Muscle of arm (tissue), 12 donors: ENCODE data around the gene DTX4. TPM values are rescaled to one million over a fixed set of nuclear protein-coding genes. Genes with fewer than 3 reads are reported as not detected.

Experiments
- polyA plus RNA-seq, 12 donors: library from polyadenylated mRNA; unstranded; fragments of 120-200 nt; gene quantifications; one replicate each; pipeline ENCODE4 v1.2.1, GENCODE V29; 2013; ENCODE audit not compliant: insufficient read length in 12 of 12

The DTX4 gene
- polyA plus RNA-seq, 12 donors: 15.7 to 82.8 (median 22.6) TPM; not detected in 1

Other genes with a start within 250 kb of the DTX4 start
- 1 to 10 TPM in 4 of 12 donors, under 1 TPM in 6, not detected in 2; 0.35 to 1.7 (median 0.74) TPM for gene GLYATL1, start 232.6 kb upstream of the DTX4 start, polyA plus RNA-seq
- not detected for gene GLYATL1B, start 85.8 kb upstream of the DTX4 start, polyA plus RNA-seq
- 10 to 100 TPM in 6 of 12 donors, 1 to 10 TPM in 5, not detected in 1; 5.5 to 16.8 (median 10.8) TPM for gene FAM111B, start 64.9 kb upstream of the DTX4 start, polyA plus RNA-seq
- 10 to 100 TPM in 11 of 12 donors, not detected in 1; 17.1 to 91.4 (median 28.6) TPM for gene FAM111A, start 29.3 kb upstream of the DTX4 start, polyA plus RNA-seq
- gene MPEG1, start 40.8 kb downstream of the DTX4 start, polyA plus RNA-seq: 10 to 100 TPM in 7 of 12 donors, 1 to 10 TPM in 4, not detected in 1; 7.5 to 28.3 (median 10.6) TPM
- not detected for gene OR5AN1, start 186.8 kb downstream of the DTX4 start, polyA plus RNA-seq